ENCODE results near the gene KRT78. TPM values are rescaled to one million over a fixed set of nuclear protein-coding genes. Genes with fewer than 3 reads are reported as not detected.
A peak's percentile ranks its signal among the peaks of the same experiment; 100 is the strongest.

KRT78 gene
- total and polyA plus RNA-seq, 9 of the 15 experiments (the other 6 are each of a cell fraction or from before 2014, with no cell fraction given): not detected

- TF ChIP-seq THRA (IDR thresholded peaks at IDR 0.05) (no peak), RFX1 (IDR thresholded peaks at IDR 0.05) (no peak), DIDO1 (tag; IDR thresholded peaks at IDR 0.05; ENCODE audit: low read depth) (no peak), NCOA4 (IDR thresholded peaks at IDR 0.05; ENCODE audit: partially characterized antibody) (no peak), ZNF699 (CRISPR knock-in tag; IDR thresholded peaks at IDR 0.05; ENCODE audit: insufficient replicate concordance) (no peak), TAF1 (IDR thresholded peaks at IDR 0.05; ENCODE audit: control insufficient read depth, extremely low read depth, insufficient read depth, low read length, severe bottlenecking) (peak; percentile 65), PHF8 (IDR thresholded peaks at IDR 0.05; ENCODE audit: borderline replicate concordance, low read length) (peak; percentile 69; the same call in 1 of the 2 replicates), RB1 (IDR thresholded peaks at IDR 0.05; ENCODE audit: low read depth) (peak; percentile 73; the same call in 1 of the 2 replicates), NUFIP1 (IDR thresholded peaks at IDR 0.05; ENCODE audit: partially characterized antibody) (no peak), ZNF121 (CRISPR knock-in tag; conservative IDR thresholded peaks at IDR 0.05) (no peak), CBFA2T3 (IDR thresholded peaks at IDR 0.05) (peak; percentile 45; the same call in 1 of the 2 replicates), KAT2B (IDR thresholded peaks at IDR 0.05; ENCODE audit: low read depth, low read length) (no peak), ZC3H11A (IDR thresholded peaks at IDR 0.05; ENCODE audit: low read depth, low read length) (no peak), MLLT1 (IDR thresholded peaks at IDR 0.05) (peak in 1 of 2 experiments; percentile 67; a peak in 2 of 4 replicates), SREBF1 (IDR thresholded peaks at IDR 0.05; ENCODE audit: borderline replicate concordance, low read depth, low read length) (no peak), ARID3A (IDR thresholded peaks at IDR 0.05; ENCODE audit: borderline replicate concordance, low read depth, low read length) (no peak), CREB3L1 (IDR thresholded peaks at IDR 0.05; ENCODE audit: borderline replicate concordance, low read depth) (peak; percentile 41; the same call in 1 of the 2 replicates), UBTF (IDR thresholded peaks at IDR 0.05; ENCODE audit: borderline replicate concordance in 1 of 2, low read depth in 2 of 2, low read length in 2 of 2) (peak; percentile 99 to 100), ERF (CRISPR knock-in tag; IDR thresholded peaks at IDR 0.05) (peak; percentile 64; the same call in 1 of the 2 replicates)
These were observed 25.2 kb upstream of the KRT78 start (continued) for GRCh38 chr12:52873832-52874572.

Measured in K562 (cell line).